ENCODE data around the gene ZNF654. TPM values are rescaled to one million over a fixed set of nuclear protein-coding genes. Genes with fewer than 3 reads are reported as not detected.

Gene ZNF654
- total RNA-seq, 2 experiments from 2014 or later = 5.6 to 18.5 TPM

GRCh38 chr3:88082854-88083253, 23.8 kb downstream of the ZNF654 start:
- CTCF ChIA-PET (ENCODE audit: unreplicated experiment) = no interaction called here
- Histone ChIP-seq H3K4me1 (ENCODE audit: insufficient read depth, low read length, poor library complexity, severe bottlenecking) (no peaks in the 10 kb centered on the region), H3K9me3 (ENCODE audit: low read length) (no peaks in the 10 kb centered on the region), H3K4me3 (ENCODE audit: low read depth, low read length, poor library complexity, severe bottlenecking) (no peak overlapping the region), H3K79me2 (ENCODE audit: insufficient read depth, low read depth, low read length) (peaks cover 40% of the 10 kb centered on the region), H3K27ac (ENCODE audit: low read depth, low read length, poor library complexity, severe bottlenecking) (no peak overlapping the region), H2AFZ (ENCODE audit: low read length) (no peak overlapping the region), H3K9me2 (ENCODE audit: insufficient read depth, low read length) (no peaks in the 10 kb centered on the region; the same call in 1 of the 2 replicates), H3K36me3 (ENCODE audit: insufficient read depth, low read length) (peaks cover 25% of the 10 kb centered on the region), H4K20me1 (ENCODE audit: insufficient read depth, low read length) (peaks cover 9% of the 10 kb centered on the region; the same call in 1 of the 2 replicates), H3K4me2 (ENCODE audit: low read length) (no peak overlapping the region)
- intact Hi-C loops (cut with micrococcal nuclease; ENCODE audit: unreplicated experiment) = no loop called here
- no peak for DNase-seq (ENCODE audit: low spot score)
- BruUV-seq (replicated peaks) = no TSS peak
- POLR2A ChIA-PET = interaction anchor here (0.6 to 1.4 kb wide), 3 partner anchors 12 to 19 kb away, joined by 3 read pairs; no protein-coding TSS in a partner anchor
- no peak for TF ChIP-seq EZH2phosphoT487 (IDR thresholded peaks at IDR 0.05; ENCODE audit: borderline replicate concordance, low read depth, low read length)
- no peak for TF ChIP-seq CTCF (conservative IDR thresholded peaks at IDR 0.05; ENCODE audit: low read length)

- no peak for DNase-seq (ENCODE audit: low spot score)
- BruUV-seq (replicated peaks) = no TSS peak
- no peaks in the 10 kb centered on the region; the same call in 1 of the 2 replicates for H3K9me2 ChIP-seq (ENCODE audit: insufficient read depth, low read length)
- H4K20me1 ChIP-seq (ENCODE audit: insufficient read depth, low read length) = no peaks in the 10 kb centered on the region
- CTCF ChIA-PET (ENCODE audit: unreplicated experiment) = no interaction called here
- H3K36me3 ChIP-seq (ENCODE audit: insufficient read depth, low read length) = peaks cover 36% of the 10 kb centered on the region
- H3K9me3 ChIP-seq (ENCODE audit: low read length) = no peaks in the 10 kb centered on the region
- H3K4me1 ChIP-seq (ENCODE audit: insufficient read depth, low read length, poor library complexity, severe bottlenecking) = no peaks in the 10 kb centered on the region
- no peak overlapping the region for H3K4me2 ChIP-seq (ENCODE audit: low read length)
- TF ChIP-seq EZH2phosphoT487 (IDR thresholded peaks at IDR 0.05; ENCODE audit: borderline replicate concordance, low read depth, low read length) (no peak), CTCF (conservative IDR thresholded peaks at IDR 0.05; ENCODE audit: low read length) (no peak)
- intact Hi-C loops (cut with micrococcal nuclease; ENCODE audit: unreplicated experiment) = no loop called here
- H3K79me2 ChIP-seq (ENCODE audit: insufficient read depth, low read depth, low read length) = peaks cover 28% of the 10 kb centered on the region; the same call in 1 of the 2 replicates
- H3K27ac ChIP-seq (ENCODE audit: low read depth, low read length, poor library complexity, severe bottlenecking) = no peak overlapping the region
- POLR2A ChIA-PET = interaction anchor here (1.0 to 1.1 kb wide), 3 partner anchors 10 to 26 kb away, joined by 3 read pairs; no protein-coding TSS in a partner anchor
- no peak overlapping the region for H2AFZ ChIP-seq (ENCODE audit: low read length)
- no peak overlapping the region for H3K4me3 ChIP-seq (ENCODE audit: low read depth, low read length, poor library complexity, severe bottlenecking)
Measured at GRCh38 chr3:88084097-88084501, 25.0 kb downstream of the ZNF654 start.

- POLR2A ChIA-PET = interaction anchor here (0.7 to 2.4 kb wide), 9 partner anchors 9 to 1160 kb away, joined by 3 to 12 read pairs (median 5); partner anchors contain the start of genes C3orf38, CGGBP1 and ZNF654
- no TSS peak for BruUV-seq (replicated peaks)
- CTCF ChIA-PET (ENCODE audit: unreplicated experiment) = no interaction called here
- no peaks in the 10 kb centered on the region for H4K20me1 ChIP-seq (ENCODE audit: insufficient read depth, low read length)
- no peaks in the 10 kb centered on the region for H3K4me1 ChIP-seq (ENCODE audit: insufficient read depth, low read length, poor library complexity, severe bottlenecking)
- H2AFZ ChIP-seq (ENCODE audit: low read length) = no peak overlapping the region
- intact Hi-C loops (cut with micrococcal nuclease; ENCODE audit: unreplicated experiment) = no loop called here
- peaks cover 11% of the 10 kb centered on the region; the same call in 1 of the 2 replicates for H3K9me3 ChIP-seq (ENCODE audit: low read length)
- no peak overlapping the region for H3K4me2 ChIP-seq (ENCODE audit: low read length)
- no peaks in the 10 kb centered on the region; the same call in 1 of the 2 replicates for H3K9me2 ChIP-seq (ENCODE audit: insufficient read depth, low read length)
- no peak for TF ChIP-seq EZH2phosphoT487 (IDR thresholded peaks at IDR 0.05; ENCODE audit: borderline replicate concordance, low read depth, low read length)
- TF ChIP-seq CTCF (conservative IDR thresholded peaks at IDR 0.05; ENCODE audit: low read length) = no peak
- H3K79me2 ChIP-seq (ENCODE audit: insufficient read depth, low read depth, low read length) = no peaks in the 10 kb centered on the region; the same call in 1 of the 2 replicates
- H3K36me3 ChIP-seq (ENCODE audit: insufficient read depth, low read length) = peaks cover 70% of the 10 kb centered on the region
- DNase-seq (ENCODE audit: low spot score) = no peak
- no peak overlapping the region for H3K27ac ChIP-seq (ENCODE audit: low read depth, low read length, poor library complexity, severe bottlenecking)
- H3K4me3 ChIP-seq (ENCODE audit: low read depth, low read length, poor library complexity, severe bottlenecking) = no peak overlapping the region
Measured at GRCh38 chr3:88090681-88091080, 31.6 kb downstream of the ZNF654 start.

Data from OCI-LY7 (cell line).